Uterus (tissue), 4 donors: ENCODE measurements around the gene VWA8. TPM values are rescaled to one million over a fixed set of nuclear protein-coding genes. Genes with fewer than 3 reads are reported as not detected.

Experiments used
- DNase-seq, 2 donors: peaks; one replicate each; pipeline ENCODE4 v3.0.0-alpha.2; 2019 to 2020
- H3K27ac ChIP-seq, 2 donors: fragments of 200-600 bp; sonication (generic); 1 replicate in 1 of 2; 2 replicates in 1 of 2; pipeline ENCODE4 v1.5.1; 2016 to 2018
- H3K27me3 ChIP-seq, 2 donors: fragments of 200-600 bp; sonication (generic); one replicate each; pipeline ENCODE4 v1.5.1; 2018 to 2019; ENCODE audit warnings: control low read depth in 1 of 2
- H3K36me3 ChIP-seq, 2 donors: fragments of 200-600 bp; sonication (generic); one replicate each; pipeline ENCODE4 v1.5.1; 2019; ENCODE audit warnings: control low read depth in 1 of 2
- H3K4me1 ChIP-seq, 2 donors: fragments of 200-600 bp; sonication (generic); one replicate each; pipeline ENCODE4 v1.5.1; 2018 to 2019; ENCODE audit warnings: control low read depth in 1 of 2
- H3K4me3 ChIP-seq, 2 donors: fragments of 200-600 bp; sonication (generic); 1 replicate in 1 of 2; 2 replicates in 1 of 2; pipeline ENCODE4 v1.5.1; 2018 to 2019; ENCODE audit warnings: mild to moderate bottlenecking in 1 of 2
- H3K9me3 ChIP-seq, 2 donors: fragments of 200-600 bp; sonication (generic); one replicate each; pipeline ENCODE4 v1.5.1; 2019; ENCODE audit warnings: control low read depth in 1 of 2
- CTCF ChIP-seq, 4 experiments: fragments of 200-600 bp in 2 of 4; fragments of 450-650 bp in 2 of 4; sonication (generic) in 2 of 4; IDR thresholded peaks; one replicate each; pipeline ENCODE4 v1.5.1; 2016 to 2019; ENCODE audit warnings: antibody characterized with exemption in 4 of 4, mild to moderate bottlenecking in 2 of 4, moderate library complexity in 1 of 4
- POLR2A ChIP-seq, 2 donors: fragments of 450-650 bp; IDR thresholded peaks; one replicate each; pipeline ENCODE4 v1.6.1; 2016; ENCODE audit warnings: antibody characterized with exemption in 2 of 2, mild to moderate bottlenecking in 1 of 2, moderate library complexity in 1 of 2
- intact Hi-C: fragments of 100-400 bp; cut with DNase I; formaldehyde crosslinking; loops from one replicate; pipeline ENCODE4 v1.15.1; 2023; ENCODE audit warnings: low total_unique reads
- total RNA-seq, 4 donors: library from RNA; depleted of rRNA in 3 of 4; stranded (reverse); fragments of >200 nt in 3 of 4; gene quantifications; one replicate each; pipeline versions ENCODE4 v1.1.0 to v1.2.4, GENCODE V29; 2014 to 2023
- donor health status: DM: yes; HTN: yes; CAD: no.

VWA8 gene
- total RNA-seq, 4 donors from 2014 or later = 25.6 to 59.7 (median 37.5) TPM

GRCh38 chr13:41934994-41935393 is 25.9 kb downstream of the VWA8 start:
- no peak overlapping the region for H3K4me3 ChIP-seq
- no peaks in the 10 kb centered on the region for H3K27me3 ChIP-seq
- no peaks in the 10 kb centered on the region for H3K9me3 ChIP-seq
- no peak overlapping the region for H3K27ac ChIP-seq
- no peaks in the 10 kb centered on the region for H3K4me1 ChIP-seq
- intact Hi-C loops = no loop called here
- DNase-seq = no peak
- H3K36me3 ChIP-seq = no peaks in the 10 kb centered on the region
- TF ChIP-seq CTCF (IDR thresholded peaks at IDR 0.05) = no peak
- no peak for TF ChIP-seq POLR2A (IDR thresholded peaks at IDR 0.05)

- Histone ChIP-seq H3K36me3 (no peaks in the 10 kb centered on the region), H3K4me1 (no peaks in the 10 kb centered on the region), H3K27me3 (no peaks in the 10 kb centered on the region), H3K9me3 (no peaks in the 10 kb centered on the region), H3K27ac (no peak overlapping the region), H3K4me3 (no peak overlapping the region)
- no peak for DNase-seq
- intact Hi-C loops = no loop called here
- TF ChIP-seq POLR2A (IDR thresholded peaks at IDR 0.05) (no peak), CTCF (IDR thresholded peaks at IDR 0.05) (no peak)
Observed at GRCh38 chr13:41934120-41934519, 26.8 kb downstream of the VWA8 start.

- intact Hi-C loops = no loop called here
- no peak for DNase-seq
- H3K27ac ChIP-seq = no peak overlapping the region
- no peaks in the 10 kb centered on the region for H3K27me3 ChIP-seq
- H3K36me3 ChIP-seq = no peaks in the 10 kb centered on the region
- TF ChIP-seq POLR2A (IDR thresholded peaks at IDR 0.05) = no peak
- no peak for TF ChIP-seq CTCF (IDR thresholded peaks at IDR 0.05)
- no peak overlapping the region for H3K4me3 ChIP-seq
- H3K9me3 ChIP-seq = no peaks in the 10 kb centered on the region
- H3K4me1 ChIP-seq = no peaks in the 10 kb centered on the region
Observed at GRCh38 chr13:41931337-41931736, 29.6 kb downstream of the VWA8 start.

GRCh38 chr13:41930154-41930553 is 30.8 kb downstream of the VWA8 start:
- Histone ChIP-seq H3K4me1 (no peaks in the 10 kb centered on the region), H3K9me3 (no peaks in the 10 kb centered on the region), H3K4me3 (no peak overlapping the region), H3K36me3 (no peaks in the 10 kb centered on the region), H3K27me3 (no peaks in the 10 kb centered on the region), H3K27ac (no peak overlapping the region)
- no peak for DNase-seq
- intact Hi-C loops = no loop called here
- no peak for TF ChIP-seq CTCF (IDR thresholded peaks at IDR 0.05)
- no peak for TF ChIP-seq POLR2A (IDR thresholded peaks at IDR 0.05)

GRCh38 chr13:41928323-41928722 is 32.6 kb downstream of the VWA8 start:
- H3K36me3 ChIP-seq = no peaks in the 10 kb centered on the region
- H3K4me3 ChIP-seq = peak overlapping the region in 1 of 2 donors; percentile 2
- H3K27ac ChIP-seq = peak overlapping the region in 1 of 2 donors; percentile 45
- DNase-seq = no peak
- H3K27me3 ChIP-seq = no peaks in the 10 kb centered on the region
- H3K9me3 ChIP-seq = peaks cover 0 to 4% of the 10 kb centered on the region in 2 donors
- intact Hi-C loops = no loop called here
- TF ChIP-seq POLR2A (IDR thresholded peaks at IDR 0.05) (no peak), CTCF (IDR thresholded peaks at IDR 0.05) (no peak)
- H3K4me1 ChIP-seq = no peaks in the 10 kb centered on the region
